GM19023 (cell line): ENCODE measurements around the gene PTK7.
"Not testable (repeated sequence)": the region's sequence is repeated elsewhere in the genome, so short reads cannot be mapped to it uniquely, and the experiment has no call there.

Experiments
- ATAC-seq: cut with Tn5 transposase; IDR thresholded peaks from one replicate; pipeline ENCODE4 v1.9.1; 2021; ENCODE audit warnings: mild to moderate bottlenecking, moderate library complexity; ENCODE audit not compliant: unreplicated experiment

The PTK7 gene

GRCh38 chr6:43113431-43114260 lies 37.5 kb downstream of the PTK7 start:
- no peak for ATAC-seq

DNA sequence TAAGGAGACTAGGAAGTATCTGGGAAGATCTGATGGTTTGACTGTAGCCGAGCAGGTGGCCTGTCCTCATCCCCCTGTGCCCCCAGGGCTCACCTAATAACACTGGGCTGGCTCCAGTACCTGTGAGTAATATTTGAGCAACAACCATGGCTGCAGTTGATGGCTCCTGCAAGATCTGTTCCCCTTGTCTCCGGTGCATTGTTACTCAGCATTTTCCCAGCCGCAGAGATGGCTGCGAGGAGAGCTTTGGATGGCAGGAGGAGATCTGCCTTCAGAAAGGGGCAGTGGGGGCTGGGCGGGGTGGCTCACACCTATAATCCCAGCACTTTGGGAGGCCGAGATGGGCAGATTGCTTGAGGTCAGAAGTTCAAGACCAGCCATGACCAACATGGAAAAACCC lies 39.3 kb downstream of the PTK7 start:
- no peak for ATAC-seq

GRCh38 chr6:43117466-43117865 lies 41.4 kb downstream of the PTK7 start:
- not testable (repeated sequence) for ATAC-seq

DNA sequence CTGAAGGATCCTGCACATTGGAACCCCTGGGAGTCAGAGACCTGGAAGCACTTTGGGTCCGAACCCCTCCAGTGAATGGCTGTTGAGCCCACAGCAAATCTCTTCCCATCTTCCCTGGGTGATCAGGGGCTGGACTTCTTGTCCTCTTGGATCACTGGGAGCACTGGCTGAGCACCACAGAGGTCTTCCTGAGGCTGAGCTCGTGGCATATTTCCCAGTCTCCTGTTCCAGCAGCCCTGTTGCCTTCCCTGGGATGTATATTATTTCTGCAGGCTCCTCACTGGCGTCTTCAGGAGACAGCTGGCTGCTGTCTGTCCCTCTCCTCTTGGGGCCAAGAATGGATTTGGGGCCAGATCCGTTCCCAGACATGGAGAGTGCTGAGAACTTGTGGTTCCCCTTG lies 43.4 kb downstream of the PTK7 start:
- no peak for ATAC-seq

GRCh38 chr6:43120101-43120763 lies 44.1 kb downstream of the PTK7 start:
- ATAC-seq = no peak

DNA sequence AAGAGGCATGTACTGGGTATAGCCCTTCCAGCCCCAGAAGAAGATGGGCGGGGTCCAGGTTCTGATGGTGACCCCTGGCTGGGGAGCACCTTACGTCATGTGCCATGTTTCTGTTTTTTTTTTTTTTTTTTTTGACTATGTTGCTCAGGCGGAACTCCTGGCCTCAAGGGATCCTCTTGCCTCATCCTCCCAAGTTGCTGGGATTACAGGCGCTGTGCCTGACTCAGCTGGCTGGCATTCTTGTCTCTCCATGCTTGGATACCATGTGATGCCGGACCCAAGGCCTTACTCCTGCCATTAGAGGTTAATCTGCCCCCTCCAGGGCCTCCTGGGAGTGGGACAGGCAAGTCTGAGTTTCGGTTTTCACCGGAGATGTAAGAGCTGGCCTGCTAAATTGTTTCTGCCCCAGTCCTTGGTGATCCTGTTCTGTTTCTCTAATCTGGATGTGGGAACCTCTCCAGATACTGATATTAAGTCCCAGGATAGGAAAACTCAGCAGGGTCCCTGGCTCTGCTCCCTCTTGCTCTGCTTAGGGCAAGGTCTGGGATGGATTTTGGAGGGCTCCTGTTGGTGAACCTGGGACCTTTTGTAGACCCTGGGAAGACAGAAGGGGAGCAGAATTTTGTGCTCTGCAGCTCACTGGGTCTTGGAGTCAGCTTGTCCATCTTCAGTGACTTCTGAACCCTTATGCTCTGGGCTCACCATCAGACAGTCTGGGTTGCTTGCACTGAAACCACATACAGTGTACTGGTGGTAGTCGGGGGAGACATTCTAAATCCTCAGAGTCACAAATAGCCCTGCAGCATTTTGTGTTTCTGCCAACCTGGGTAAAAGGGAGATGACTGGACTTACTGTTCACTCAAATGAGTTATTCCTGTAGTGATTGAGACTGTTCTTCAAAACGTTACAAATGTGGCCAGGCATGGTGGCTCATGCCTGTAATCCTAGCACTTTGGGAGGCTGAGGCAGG lies 45.1 kb downstream of the PTK7 start:
- no peak for ATAC-seq

DNA sequence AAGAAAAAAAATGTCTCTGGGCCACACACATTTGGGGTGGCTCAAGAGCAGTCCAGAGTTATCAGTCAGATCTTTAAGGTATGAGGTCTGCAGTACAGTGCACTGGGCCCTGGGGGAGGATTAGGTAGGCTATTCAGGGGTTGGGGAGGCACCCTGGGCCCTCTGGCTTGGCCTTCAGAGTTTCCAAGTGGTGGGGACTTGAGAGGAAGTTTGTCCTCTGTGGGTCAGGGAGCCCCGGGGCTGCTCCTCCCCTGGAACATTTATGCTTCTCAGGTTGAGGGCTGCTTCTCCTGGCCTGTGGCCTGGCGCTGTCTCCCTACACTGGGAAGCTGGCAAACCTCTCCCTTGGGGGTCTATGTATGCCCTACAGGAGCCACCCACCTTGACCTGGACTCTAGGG lies 46.0 kb downstream of the PTK7 start:
- no peak for ATAC-seq

DNA sequence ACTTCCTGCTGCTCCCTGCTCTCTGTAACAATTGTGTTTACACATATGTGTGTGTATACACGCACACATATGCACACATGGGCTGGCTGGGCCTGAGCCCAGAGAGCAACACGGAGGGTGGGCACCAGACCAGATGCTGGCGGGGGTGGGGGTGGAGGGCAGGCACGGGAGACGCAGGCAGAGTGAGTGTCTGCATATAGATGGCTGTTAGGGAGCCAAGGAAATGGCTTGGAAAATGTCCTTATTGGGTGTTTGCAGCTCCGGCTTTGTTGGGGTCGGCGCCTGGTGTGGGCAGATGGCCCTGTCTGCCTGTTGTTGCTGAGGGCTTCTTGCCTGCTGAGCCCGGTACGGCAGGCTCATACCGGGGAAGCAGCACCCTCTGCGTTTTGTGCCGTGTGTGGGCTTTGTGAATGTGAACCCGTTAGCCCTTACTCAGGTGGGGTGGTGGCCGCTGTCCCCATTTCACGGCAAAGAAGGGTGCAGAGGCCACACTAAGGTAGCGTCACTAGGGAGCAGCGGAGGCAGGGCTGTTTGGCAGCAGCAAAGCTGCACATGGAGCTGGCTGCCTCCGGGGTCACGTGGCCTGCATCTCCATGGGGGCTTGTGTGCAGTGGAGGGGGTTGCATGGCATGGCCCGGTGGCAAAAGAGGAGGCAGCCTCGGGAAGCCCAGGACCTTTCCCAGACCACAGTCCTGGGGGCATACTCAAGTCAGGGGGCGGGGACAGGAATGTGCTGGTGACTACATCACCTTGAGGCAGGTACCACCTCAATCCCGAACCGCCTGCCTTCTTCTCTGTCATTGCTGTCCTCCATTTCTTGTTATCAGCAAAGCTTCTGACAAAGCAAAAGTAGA lies 47.6 kb downstream of the PTK7 start:
- ATAC-seq = no peak

DNA sequence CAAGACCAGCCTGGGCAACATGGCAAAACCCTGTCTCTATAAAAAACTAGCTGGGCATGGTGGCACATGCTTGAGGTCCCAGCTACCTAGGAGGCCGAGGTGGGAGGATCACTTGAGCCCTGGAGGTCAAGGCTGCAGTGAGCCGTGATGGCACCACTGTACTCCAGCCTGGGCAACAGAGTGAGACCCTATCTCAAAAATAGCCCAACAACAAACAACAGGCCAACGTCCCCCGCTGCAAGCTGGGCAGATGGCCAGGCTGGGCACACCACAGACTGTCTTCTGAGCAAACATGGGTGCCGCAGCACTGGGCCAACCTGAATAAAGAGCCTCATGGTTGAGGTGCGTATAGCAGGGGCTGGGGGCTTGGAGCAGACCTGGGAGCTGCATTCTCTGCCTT lies 48.4 kb downstream of the PTK7 start:
- no peak for ATAC-seq

DNA sequence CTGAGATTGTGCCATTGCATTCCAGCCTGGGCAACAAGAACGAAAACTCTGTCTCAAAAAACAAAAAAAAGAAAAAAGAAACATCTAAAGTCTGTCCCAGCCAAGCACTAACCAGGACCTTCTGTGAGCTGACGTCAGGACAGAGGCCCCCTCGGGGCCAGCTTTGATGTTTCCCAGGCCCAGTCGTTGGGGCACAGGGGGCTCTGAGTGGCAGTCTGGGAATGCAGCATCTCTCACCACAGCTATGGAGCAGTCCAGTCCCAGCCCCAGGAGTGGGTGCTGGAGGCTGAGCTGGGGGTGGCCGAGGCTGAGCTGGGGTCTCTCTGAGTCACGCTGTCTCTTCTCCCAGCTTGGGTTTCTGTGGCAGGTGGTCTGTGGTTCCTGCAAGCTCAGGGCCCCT lies 49.0 kb downstream of the PTK7 start:
- ATAC-seq = no peak

GRCh38 chr6:43125555-43125954 lies 49.4 kb downstream of the PTK7 start:
- ATAC-seq = no peak

DNA sequence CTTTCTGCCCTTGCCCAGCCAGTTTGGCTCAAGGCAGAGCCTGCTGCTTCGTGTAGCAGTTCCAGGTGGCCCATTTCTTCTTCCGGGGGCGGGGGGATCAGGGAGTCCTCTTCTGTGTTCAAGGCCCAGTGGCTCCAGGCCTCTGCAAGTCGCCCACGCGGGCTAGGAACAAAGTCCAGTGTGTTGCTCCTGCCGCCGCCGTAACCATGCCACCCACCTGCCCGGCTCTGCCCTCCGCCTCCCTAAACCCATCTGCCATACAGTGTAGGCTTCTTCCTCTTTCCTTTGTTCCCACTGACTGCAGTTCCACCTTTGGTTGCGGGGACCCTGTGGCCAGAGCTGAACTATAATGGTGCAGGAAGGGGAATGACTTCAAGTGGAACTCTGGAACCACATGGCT lies 51.1 kb downstream of the PTK7 start:
- no peak for ATAC-seq

DNA sequence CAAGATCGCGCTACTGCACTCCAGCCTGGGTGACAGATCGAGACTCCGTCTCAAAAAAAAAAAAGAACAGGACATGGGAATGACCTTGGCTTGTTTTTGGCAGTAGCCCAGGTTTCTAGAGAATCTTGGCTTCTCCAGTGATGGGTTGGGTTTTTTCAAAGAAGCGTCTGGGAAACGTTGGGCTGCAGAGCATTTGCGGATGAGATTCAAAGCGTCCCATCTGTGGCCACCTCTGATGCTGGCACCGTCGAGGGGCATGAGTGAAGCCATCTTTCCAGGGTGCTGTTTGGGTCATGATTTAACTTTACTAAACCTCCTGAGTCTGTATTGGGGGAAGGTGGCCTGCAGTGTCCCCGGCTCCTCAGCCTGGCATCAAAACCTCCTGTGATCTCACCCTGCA lies 51.8 kb downstream of the PTK7 start:
- no peak for ATAC-seq

DNA sequence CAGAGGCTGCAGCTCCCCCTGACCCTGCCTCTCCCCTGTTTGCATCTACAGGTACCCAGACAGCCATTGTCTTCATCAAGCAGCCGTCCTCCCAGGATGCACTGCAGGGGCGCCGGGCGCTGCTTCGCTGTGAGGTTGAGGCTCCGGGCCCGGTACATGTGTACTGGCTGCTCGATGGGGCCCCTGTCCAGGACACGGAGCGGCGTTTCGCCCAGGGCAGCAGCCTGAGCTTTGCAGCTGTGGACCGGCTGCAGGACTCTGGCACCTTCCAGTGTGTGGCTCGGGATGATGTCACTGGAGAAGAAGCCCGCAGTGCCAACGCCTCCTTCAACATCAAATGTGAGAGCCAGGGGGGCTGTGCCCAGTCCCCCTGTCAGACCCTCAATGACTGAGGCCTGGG lies 52.8 kb downstream of the PTK7 start:
- ATAC-seq = no peak

DNA sequence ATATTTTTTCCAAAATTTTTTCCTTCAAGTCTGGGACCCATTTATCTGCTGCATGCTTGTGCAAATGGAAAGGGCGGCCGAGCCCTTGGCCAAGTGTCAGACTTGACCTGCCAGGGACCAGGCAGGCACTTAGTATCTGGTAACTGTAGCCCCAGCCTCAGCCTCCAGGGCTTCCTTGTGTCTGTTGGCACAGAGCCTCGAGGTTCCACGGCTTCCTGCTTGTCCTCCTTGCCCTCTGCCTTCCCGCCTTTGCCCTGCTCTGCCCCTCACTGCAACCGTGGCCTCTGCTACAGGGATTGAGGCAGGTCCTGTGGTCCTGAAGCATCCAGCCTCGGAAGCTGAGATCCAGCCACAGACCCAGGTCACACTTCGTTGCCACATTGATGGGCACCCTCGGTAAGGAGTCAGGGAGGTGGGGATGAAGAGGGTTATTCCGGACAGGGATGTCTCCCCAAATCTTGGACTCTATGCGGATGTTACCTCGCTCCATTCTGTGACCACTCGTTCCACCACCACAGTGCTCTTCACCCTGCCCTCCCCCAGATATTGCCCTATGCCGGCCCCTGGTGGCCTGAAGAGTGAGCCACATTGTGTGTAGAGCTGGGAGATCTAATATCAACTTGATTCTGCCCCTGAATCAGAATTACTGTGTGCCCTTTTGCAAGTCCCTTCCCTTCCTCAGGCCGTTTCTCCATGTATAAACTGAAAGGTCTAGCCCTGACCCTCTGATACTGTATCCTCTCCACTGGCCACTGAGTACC lies 53.5 kb downstream of the PTK7 start:
- no peak for ATAC-seq

- ATAC-seq = no peak
These were observed 54.3 kb downstream of the PTK7 start for GRCh38 chr6:43130429-43130828.

- ATAC-seq = not testable (repeated sequence)
These were observed 55.3 kb downstream of the PTK7 start for GRCh38 chr6:43131379-43131778.

- no peak for ATAC-seq
These were observed 62.2 kb downstream of the PTK7 start for GRCh38 chr6:43138267-43138666.

DNA sequence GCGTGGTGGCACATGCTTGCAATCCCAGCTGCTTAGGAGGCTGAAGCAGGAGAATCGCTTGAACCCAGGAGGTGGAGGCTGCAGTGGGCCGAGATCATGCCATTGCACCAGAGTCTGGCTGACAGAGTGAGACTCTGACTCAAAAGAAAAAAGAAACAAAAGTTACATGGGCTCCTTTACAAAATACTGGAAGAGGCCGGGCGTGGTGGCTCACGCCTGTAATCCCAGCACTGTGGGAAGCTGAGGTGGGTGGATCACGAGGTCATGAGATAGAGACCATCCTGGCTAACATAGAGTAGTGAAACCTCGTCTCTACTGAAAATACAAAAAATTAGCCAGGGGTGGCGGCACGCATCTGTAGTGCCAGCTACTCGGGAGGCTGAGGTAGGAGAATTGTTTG lies 63.9 kb downstream of the PTK7 start:
- not testable (repeated sequence) for ATAC-seq

- no peak for ATAC-seq
These were observed 65.5 kb downstream of the PTK7 start for GRCh38 chr6:43141644-43142043.
